ENCODE data around the gene C14orf132.

- no peak for TF ChIP-seq EP300 (IDR thresholded peaks at IDR 0.05; ENCODE audit: low read depth)
- no peak for TF ChIP-seq POLR2A (IDR thresholded peaks at IDR 0.05)
- TF ChIP-seq CTCF (IDR thresholded peaks at IDR 0.05): no peak
- no peak for TF ChIP-seq POLR2AphosphoS5 (IDR thresholded peaks at IDR 0.05)
Observed at GRCh38 chr14:96016501-96017160, 22.5 kb upstream of the C14orf132 start.

Data from transverse colon (tissue), 4 donors.